ENCODE results near the gene ZNF333. TPM values are rescaled to one million over a fixed set of nuclear protein-coding genes. Genes with fewer than 3 reads are reported as not detected.

ZNF333 gene
- polyA plus RNA-seq, 1 of the 3 experiments (the other 2 are of a cell fraction) = 15.2 TPM

DNA sequence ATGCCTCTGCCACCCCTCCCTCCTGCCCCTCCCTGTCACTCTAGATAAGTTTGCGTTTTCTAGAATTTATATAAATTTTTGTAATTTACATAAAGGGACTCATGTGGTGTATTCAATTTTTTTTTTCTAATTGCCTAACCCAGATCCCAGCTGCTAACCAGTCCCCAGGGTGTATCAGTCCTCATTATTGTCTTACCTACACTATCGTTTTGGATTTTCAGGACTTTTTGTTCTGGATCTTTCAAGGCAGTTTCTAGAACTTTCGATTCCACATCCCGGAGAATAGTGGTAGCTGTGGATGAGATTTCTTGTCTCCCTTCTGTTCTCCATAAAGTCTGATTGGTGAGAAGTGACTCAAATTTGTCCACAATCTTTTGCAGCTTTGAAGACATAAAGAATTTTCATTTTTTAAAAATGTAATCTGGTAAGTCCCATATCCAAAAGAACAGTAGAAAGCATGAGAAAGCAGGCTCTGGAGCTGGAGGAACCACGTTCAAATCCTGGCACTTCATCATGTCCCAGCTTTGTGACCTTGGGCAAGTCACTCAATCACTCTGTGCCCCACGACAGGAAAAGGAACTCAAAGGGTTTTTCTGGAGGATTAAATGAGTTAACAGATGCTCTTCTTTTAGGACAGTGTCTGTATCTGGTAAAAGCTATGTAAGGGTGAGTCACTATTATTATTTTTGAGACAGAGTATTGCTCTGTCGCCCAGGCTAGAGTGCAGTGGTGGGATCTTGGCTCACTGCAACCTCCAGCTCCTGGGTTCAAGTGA, 34.9 kb upstream of the ZNF333 start:
- Histone ChIP-seq H3K27me3 (ENCODE audit: insufficient read depth) (peaks cover 28% of the 10 kb centered on the region), H4K20me1 (ENCODE audit: insufficient read depth) (no peaks in the 10 kb centered on the region), H3K9ac (no peak overlapping the region), H2AFZ (ENCODE audit: low read depth) (no peak overlapping the region), H3K4me3 (ENCODE audit: low read depth in 2 of 2, low read length in 1 of 2) (no peak overlapping the region), H3K9me3 (no peaks in the 10 kb centered on the region), H3K4me1 (ENCODE audit: control insufficient read depth in 1 of 2, insufficient read depth in 2 of 2, low read depth in 1 of 2, low read length in 1 of 2) (no peaks in the 10 kb centered on the region), H3K27ac (ENCODE audit: low read depth in 2 of 2, low read length in 1 of 2) (no peak overlapping the region), H3K36me3 (replicated peaks in 1 of 2; ENCODE audit: control insufficient read depth in 1 of 2, insufficient read depth in 2 of 2, low read length in 1 of 2) (no peaks in the 10 kb centered on the region), H3K79me2 (ENCODE audit: insufficient read depth) (no peaks in the 10 kb centered on the region), H3F3A (replicated peaks; ENCODE audit: insufficient read depth) (no peaks in the 10 kb centered on the region), H3K4me2 (no peak overlapping the region), H3K9me2 (no peaks in the 10 kb centered on the region)
- DNase-seq = no peak
- TF ChIP-seq, protein P1, sequence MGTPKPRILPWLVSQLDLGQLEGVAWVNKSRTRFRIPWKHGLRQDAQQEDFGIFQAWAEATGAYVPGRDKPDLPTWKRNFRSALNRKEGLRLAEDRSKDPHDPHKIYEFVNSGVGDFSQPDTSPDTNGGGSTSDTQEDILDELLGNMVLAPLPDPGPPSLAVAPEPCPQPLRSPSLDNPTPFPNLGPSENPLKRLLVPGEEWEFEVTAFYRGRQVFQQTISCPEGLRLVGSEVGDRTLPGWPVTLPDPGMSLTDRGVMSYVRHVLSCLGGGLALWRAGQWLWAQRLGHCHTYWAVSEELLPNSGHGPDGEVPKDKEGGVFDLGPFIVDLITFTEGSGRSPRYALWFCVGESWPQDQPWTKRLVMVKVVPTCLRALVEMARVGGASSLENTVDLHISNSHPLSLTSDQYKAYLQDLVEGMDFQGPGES (IDR thresholded peaks at IDR 0.05; ENCODE audit: low read depth, low read length) = no peak
- TF ChIP-seq, protein P2, sequence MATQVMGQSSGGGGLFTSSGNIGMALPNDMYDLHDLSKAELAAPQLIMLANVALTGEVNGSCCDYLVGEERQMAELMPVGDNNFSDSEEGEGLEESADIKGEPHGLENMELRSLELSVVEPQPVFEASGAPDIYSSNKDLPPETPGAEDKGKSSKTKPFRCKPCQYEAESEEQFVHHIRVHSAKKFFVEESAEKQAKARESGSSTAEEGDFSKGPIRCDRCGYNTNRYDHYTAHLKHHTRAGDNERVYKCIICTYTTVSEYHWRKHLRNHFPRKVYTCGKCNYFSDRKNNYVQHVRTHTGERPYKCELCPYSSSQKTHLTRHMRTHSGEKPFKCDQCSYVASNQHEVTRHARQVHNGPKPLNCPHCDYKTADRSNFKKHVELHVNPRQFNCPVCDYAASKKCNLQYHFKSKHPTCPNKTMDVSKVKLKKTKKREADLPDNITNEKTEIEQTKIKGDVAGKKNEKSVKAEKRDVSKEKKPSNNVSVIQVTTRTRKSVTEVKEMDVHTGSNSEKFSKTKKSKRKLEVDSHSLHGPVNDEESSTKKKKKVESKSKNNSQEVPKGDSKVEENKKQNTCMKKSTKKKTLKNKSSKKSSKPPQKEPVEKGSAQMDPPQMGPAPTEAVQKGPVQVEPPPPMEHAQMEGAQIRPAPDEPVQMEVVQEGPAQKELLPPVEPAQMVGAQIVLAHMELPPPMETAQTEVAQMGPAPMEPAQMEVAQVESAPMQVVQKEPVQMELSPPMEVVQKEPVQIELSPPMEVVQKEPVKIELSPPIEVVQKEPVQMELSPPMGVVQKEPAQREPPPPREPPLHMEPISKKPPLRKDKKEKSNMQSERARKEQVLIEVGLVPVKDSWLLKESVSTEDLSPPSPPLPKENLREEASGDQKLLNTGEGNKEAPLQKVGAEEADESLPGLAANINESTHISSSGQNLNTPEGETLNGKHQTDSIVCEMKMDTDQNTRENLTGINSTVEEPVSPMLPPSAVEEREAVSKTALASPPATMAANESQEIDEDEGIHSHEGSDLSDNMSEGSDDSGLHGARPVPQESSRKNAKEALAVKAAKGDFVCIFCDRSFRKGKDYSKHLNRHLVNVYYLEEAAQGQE (IDR thresholded peaks at IDR 0.05; ENCODE audit: low read depth, low read length) = no peak
- no peak for TF ChIP-seq NFIC (IDR thresholded peaks at IDR 0.05; ENCODE audit: borderline replicate concordance)
- TF ChIP-seq PBX3 (IDR thresholded peaks at IDR 0.05) = no peak
- TF ChIP-seq CTCF (IDR thresholded peaks at IDR 0.05) = no peak
- TF ChIP-seq RXRA (IDR thresholded peaks at IDR 0.05; ENCODE audit: borderline replicate concordance, low read depth) = no peak
- no peak for TF ChIP-seq SIN3A (IDR thresholded peaks at IDR 0.05; ENCODE audit: borderline replicate concordance, low read depth, low read length)
- TF ChIP-seq NRF1 (IDR thresholded peaks at IDR 0.05; ENCODE audit: low read depth, low read length) = no peak
- no peak for TF ChIP-seq EP300 (IDR thresholded peaks at IDR 0.05; ENCODE audit: borderline replicate concordance in 1 of 2, low read depth in 1 of 2, low read length in 1 of 2)
- TF ChIP-seq TCF12 (IDR thresholded peaks at IDR 0.05) = no peak
- TF ChIP-seq MXI1 (IDR thresholded peaks at IDR 0.05; ENCODE audit: low read depth, low read length) = no peak
- TF ChIP-seq JUND (IDR thresholded peaks at IDR 0.05) = no peak
- TF ChIP-seq ELF1 (IDR thresholded peaks at IDR 0.05) = no peak
- TF ChIP-seq RFX5 (IDR thresholded peaks at IDR 0.05; ENCODE audit: low read length) = no peak
- TF ChIP-seq, protein P3, sequence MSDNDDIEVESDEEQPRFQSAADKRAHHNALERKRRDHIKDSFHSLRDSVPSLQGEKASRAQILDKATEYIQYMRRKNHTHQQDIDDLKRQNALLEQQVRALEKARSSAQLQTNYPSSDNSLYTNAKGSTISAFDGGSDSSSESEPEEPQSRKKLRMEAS (IDR thresholded peaks at IDR 0.05; ENCODE audit: low read depth) = no peak
- TF ChIP-seq USF2 (IDR thresholded peaks at IDR 0.05; ENCODE audit: borderline replicate concordance, low read depth, low read length) = no peak
- POLR2A ChIA-PET = no interaction called here
- CTCF ChIA-PET = interaction anchor here (1.1 kb wide), 1 partner anchor 22 kb away, joined by 3 read pairs; no protein-coding TSS in a partner anchor
- WGBS (ENCODE audit: low lambda C conversion rate) = 1% methylated on average over 7 of the region's 7 CpGs
